HCT116 (cell line): ENCODE measurements around the gene UBN1. TPM values are rescaled to one million over a fixed set of nuclear protein-coding genes. Genes with fewer than 3 reads are reported as not detected.

Experiments used
- ATAC-seq: fragments of 200-7000 bp; cut with Tn5 transposase; 2 replicates; pipeline ENCODE4 v1.9.1; 2020; ENCODE audit warnings: mild to moderate bottlenecking, moderate library complexity
- BruUV-seq: library from RNA; stranded (reverse); fragments of 400-500 nt; replicated peaks from 2 replicates; lab custom pipeline; 2021; lab: Mats Ljungman, UMichigan
- CTCF ChIA-PET: fragments of 300-600 bp; sonication (Branson Sonifier 250); formaldehyde crosslinking; loops from one replicate; lab custom pipeline; 2021; ENCODE audit warnings: antibody characterized with exemption; lab: Charles Lee
- POLR2A ChIA-PET: fragments of 300-600, 350-600 bp; sonication (Branson Sonifier 250); formaldehyde crosslinking; loops from one replicate; lab custom pipeline; 2021; ENCODE audit warnings: antibody characterized with exemption; lab: Charles Lee
- RAD21 ChIA-PET, 2 experiments: fragments of 300-600 bp; sonication (Branson Sonifier 250); formaldehyde crosslinking; loops; one replicate each; lab custom pipeline; 2023; ENCODE audit warnings: low total read pairs in 2 of 2; ENCODE audit not compliant: uncharacterized antibody in 2 of 2, unreplicated experiment in 2 of 2, low non-redundant PET in 1 of 2; lab: Charles Lee
- DNase-seq: peaks from one replicate; pipeline ENCODE4 v3.0.0-alpha.2; 2010; ENCODE audit warnings: low read depth, low spot score
- H2AFZ ChIP-seq: fragments of 200-600 bp; shearing (Covaris generic), sonication (generic); 2 replicates; pipeline ENCODE4 v1.6.1; 2017; ENCODE audit warnings: low read depth, mixed run types, mixed read lengths, antibody characterized with exemption, low read length; ENCODE audit not compliant: poor library complexity, severe bottlenecking
- H3K27ac ChIP-seq: 2 replicates; pipeline ENCODE4 v1.5.1; 2012; ENCODE audit warnings: low read depth, low read length
- H3K27me3 ChIP-seq: fragments of 200-600 bp; sonication (generic); 2 replicates; pipeline ENCODE4 v1.6.1; 2016; ENCODE audit warnings: mixed run types, low read length, mixed read lengths; ENCODE audit not compliant: insufficient read depth
- H3K36me3 ChIP-seq, 2 experiments: fragments of 200-500 bp in 1 of 2; fragments of 200-600 bp in 1 of 2; sonication (Bioruptor generic) in 1 of 2; sonication (generic) in 1 of 2; 2 replicates each; pipeline versions ENCODE4 v1.5.1 to v1.6.1; 2014 to 2016; ENCODE audit warnings: low read length in 2 of 2, inconsistent platforms in 1 of 2, mixed read lengths in 1 of 2, mixed run types in 1 of 2; ENCODE audit not compliant: insufficient read depth in 2 of 2, control insufficient read depth in 1 of 2
- H3K4me1 ChIP-seq, 2 experiments: fragments of 200-600 bp in 1 of 2; sonication (generic) in 1 of 2; 2 replicates each; pipeline versions ENCODE4 v1.5.1 to v1.6.1; 2012 to 2017; ENCODE audit warnings: low read length in 2 of 2, inconsistent platforms in 1 of 2, mild to moderate bottlenecking in 1 of 2, mixed read lengths in 1 of 2, mixed run types in 1 of 2, moderate library complexity in 1 of 2; ENCODE audit not compliant: insufficient read depth in 2 of 2, control insufficient read depth in 1 of 2
- H3K4me2 ChIP-seq: fragments of 200-600 bp; sonication (generic); 2 replicates; pipeline ENCODE4 v1.6.1; 2017; ENCODE audit warnings: mixed run types, low read length, mixed read lengths
- H3K4me3 ChIP-seq, 2 experiments: fragments of 200-600 bp in 1 of 2; sonication (generic) in 1 of 2; replicated peaks in 1 of 2; 2 replicates each; pipeline ENCODE4 v1.5.1; 2011 to 2016; ENCODE audit warnings: low read length in 2 of 2, control low read depth in 1 of 2, low read depth in 1 of 2, mild to moderate bottlenecking in 1 of 2, mixed read lengths in 1 of 2, mixed run types in 1 of 2
- H3K79me2 ChIP-seq: fragments of 200-600 bp; sonication (generic); 2 replicates; pipeline ENCODE4 v1.6.1; 2017; ENCODE audit warnings: mild to moderate bottlenecking, mixed run types, low read length, moderate library complexity, mixed read lengths; ENCODE audit not compliant: insufficient read depth
- H3K9ac ChIP-seq: fragments of 200-600 bp; sonication (generic); 2 replicates; pipeline ENCODE4 v1.6.1; 2016; ENCODE audit warnings: low read length, mixed read lengths
- H3K9me2 ChIP-seq: fragments of 200-600 bp; sonication (generic), shearing (Covaris generic); 2 replicates; pipeline ENCODE4 v1.6.1; 2017; ENCODE audit warnings: mixed run types, mild to moderate bottlenecking, moderate library complexity; ENCODE audit not compliant: insufficient read depth
- H3K9me3 ChIP-seq, 2 experiments: fragments of 200-500 bp in 1 of 2; fragments of 200-600 bp in 1 of 2; sonication (Bioruptor generic) in 1 of 2; sonication (generic) in 1 of 2; 2 replicates each; pipeline ENCODE4 v1.6.1; 2014 to 2017; ENCODE audit warnings: low read length in 2 of 2, mixed read lengths in 2 of 2, inconsistent platforms in 1 of 2, low read depth in 1 of 2, mild to moderate bottlenecking in 1 of 2, mixed run types in 1 of 2, moderate library complexity in 1 of 2; ENCODE audit not compliant: control insufficient read depth in 1 of 2, insufficient read depth in 1 of 2
- H4K20me1 ChIP-seq: fragments of 200-600 bp; sonication (generic), shearing (Covaris generic); 2 replicates; pipeline ENCODE4 v1.6.1; 2017; ENCODE audit warnings: mixed run types, mild to moderate bottlenecking, moderate library complexity; ENCODE audit not compliant: insufficient read depth
- ATF3 ChIP-seq: IDR thresholded peaks from 2 replicates; pipeline ENCODE4 v1.6.1; 2012
- CTCF ChIP-seq, 3 experiments: fragments of 200-600 bp in 1 of 3; sonication (generic) in 1 of 3; IDR thresholded peaks in 2 of 3; conservative IDR thresholded peaks in 1 of 3; 2 replicates each; pipeline ENCODE4 v1.5.1; 2012 to 2017; ENCODE audit warnings: low read depth in 2 of 3, low read length in 2 of 3, antibody characterized with exemption in 1 of 3, borderline replicate concordance in 1 of 3, control low read depth in 1 of 3, mild to moderate bottlenecking in 1 of 3, mixed read lengths in 1 of 3, mixed run types in 1 of 3, moderate library complexity in 1 of 3; ENCODE audit not compliant: insufficient read depth in 1 of 3
- EGR1 ChIP-seq: IDR thresholded peaks from 2 replicates; pipeline ENCODE4 v1.6.1; 2012; ENCODE audit warnings: low read depth
- ELF1 ChIP-seq: IDR thresholded peaks from 2 replicates; pipeline ENCODE4 v1.6.1; 2012; ENCODE audit warnings: low read depth, borderline replicate concordance
- EZH2 ChIP-seq: fragments of 200-600 bp; sonication (generic); IDR thresholded peaks from 2 replicates; pipeline ENCODE4 v1.6.1; 2017; ENCODE audit warnings: antibody characterized with exemption, mixed run types
- EZH2phosphoT487 ChIP-seq: fragments of 200-600 bp; IDR thresholded peaks from 2 replicates; pipeline ENCODE4 v1.6.1; 2018; ENCODE audit warnings: antibody characterized with exemption, borderline replicate concordance
- JUND ChIP-seq: IDR thresholded peaks from 2 replicates; pipeline ENCODE4 v1.6.1; 2012
- POLR2A ChIP-seq: IDR thresholded peaks from 2 replicates; pipeline ENCODE4 v1.7.0; 2011; ENCODE audit warnings: borderline replicate concordance; ENCODE audit not compliant: insufficient read depth, insufficient read length; ENCODE audit errors: extremely low read depth
- POLR2AphosphoS5 ChIP-seq: IDR thresholded peaks from 2 replicates; pipeline ENCODE4 v1.6.1; 2011; ENCODE audit warnings: mild to moderate bottlenecking, low read depth, low read length, moderate library complexity
- RAD21 ChIP-seq: IDR thresholded peaks from 2 replicates; pipeline ENCODE4 v1.6.1; 2012; ENCODE audit warnings: low read depth, mild to moderate bottlenecking
- REST ChIP-seq: IDR thresholded peaks from 2 replicates; pipeline ENCODE4 v1.6.1; 2012; ENCODE audit warnings: low read depth
- SIN3A ChIP-seq: IDR thresholded peaks from 2 replicates; pipeline ENCODE4 v1.6.1; 2012; ENCODE audit warnings: low read depth
- SP1 ChIP-seq: IDR thresholded peaks from 2 replicates; pipeline ENCODE4 v1.6.1; 2012; ENCODE audit warnings: low read depth
- SRF ChIP-seq: IDR thresholded peaks from 2 replicates; pipeline ENCODE4 v1.6.1; 2012; ENCODE audit warnings: low read depth
- TCF7L2 ChIP-seq: IDR thresholded peaks from 2 replicates; pipeline ENCODE4 v1.7.0; 2011; ENCODE audit warnings: borderline replicate concordance, inconsistent platforms; ENCODE audit not compliant: insufficient read depth, insufficient read length; ENCODE audit errors: extremely low read depth
- YY1 ChIP-seq: IDR thresholded peaks from 2 replicates; pipeline ENCODE4 v1.6.1; 2011; ENCODE audit warnings: low read length, low read depth, moderate library complexity, mild to moderate bottlenecking; ENCODE audit not compliant: insufficient replicate concordance; ENCODE audit errors: extremely low read depth
- ZBTB33 ChIP-seq: IDR thresholded peaks from 2 replicates; pipeline ENCODE4 v1.6.1; 2011; ENCODE audit warnings: mild to moderate bottlenecking, low read length, moderate library complexity; ENCODE audit not compliant: insufficient replicate concordance; ENCODE audit errors: extremely low read depth
- ZFX ChIP-seq: fragments of 450-650 bp; IDR thresholded peaks from 2 replicates; pipeline ENCODE4 v1.6.1; 2017
- ZNF274 ChIP-seq: fragments of 200-500 bp; sonication (Bioruptor generic); IDR thresholded peaks from 2 replicates; pipeline ENCODE4 v1.6.1; 2014; ENCODE audit warnings: mild to moderate bottlenecking, low read depth, low read length, inconsistent platforms
- intact Hi-C: fragments of 100-400 bp; cut with micrococcal nuclease; formaldehyde crosslinking; loops from 2 replicates; pipeline ENCODE4 v1.10.0; 2022
- total RNA-seq: library from RNA; stranded (reverse); gene quantifications from one replicate; pipeline ENCODE4 v1.2.1, GENCODE V29; 2021; ENCODE audit not compliant: unreplicated experiment

The UBN1 gene
- total RNA-seq, 1 experiment from 2014 or later, result 31.9 TPM

- no TSS peak for BruUV-seq
- H3K9ac ChIP-seq, result peak overlapping the region; percentile 30; the same call in 1 of the 2 replicates
- no peak overlapping the region for H3K4me3 ChIP-seq
- ChIA-PET POLR2A (interaction anchor here (1.1 kb wide), 1 partner anchor 15 kb away, joined by 3 read pairs; no protein-coding TSS in a partner anchor), RAD21 (interaction anchor here (0.7 to 1.2 kb wide), 2 partner anchors 40 to 180 kb away, joined by 3 read pairs; partner anchors contain the start of genes ANKS3 (in 1 of the 2) and DNAAF8 (in 1 of the 2)), CTCF (no interaction called here)
- peak overlapping the region; percentile 48 for H3K4me2 ChIP-seq
- H3K36me3 ChIP-seq, result no peaks in the 10 kb centered on the region
- no peak overlapping the region for H2AFZ ChIP-seq
- H3K9me2 ChIP-seq, result no peaks in the 10 kb centered on the region
- H3K27me3 ChIP-seq, result no peaks in the 10 kb centered on the region
- no peak for ATAC-seq
- H3K9me3 ChIP-seq, result no peaks in the 10 kb centered on the region
- peaks cover 49 to 67% of the 10 kb centered on the region in 2 experiments for H3K4me1 ChIP-seq
- intact Hi-C loops, result no loop called here
- DNase-seq, result no peak
- H4K20me1 ChIP-seq, result no peaks in the 10 kb centered on the region
- no peaks in the 10 kb centered on the region for H3K79me2 ChIP-seq
- H3K27ac ChIP-seq, result peak overlapping the region; percentile 15; the same call in 1 of the 2 replicates
- TF ChIP-seq JUND, result no peak
- TF ChIP-seq YY1, result no peak
- no peak for TF ChIP-seq ZNF274
- no peak for TF ChIP-seq EZH2phosphoT487
- TF ChIP-seq ZBTB33, result no peak
- no peak for TF ChIP-seq EGR1
- TF ChIP-seq EZH2, result no peak
- TF ChIP-seq SRF, result no peak
- no peak for TF ChIP-seq CTCF (IDR thresholded peaks at IDR 0.05 in 2 of 3, conservative IDR thresholded peaks at IDR 0.05 in 1 of 3; ENCODE audit: borderline replicate concordance in 1 of 3, insufficient read depth in 1 of 3, low read depth in 2 of 3, low read length in 2 of 3)
- TF ChIP-seq TCF7L2, result no peak
- no peak for TF ChIP-seq REST
- TF ChIP-seq ATF3, result no peak
- no peak for TF ChIP-seq SP1
- no peak for TF ChIP-seq ELF1
- no peak for TF ChIP-seq RAD21
- TF ChIP-seq SIN3A, result no peak
- TF ChIP-seq POLR2A, result no peak
- TF ChIP-seq POLR2AphosphoS5, result no peak
- no peak for TF ChIP-seq ZFX
These were observed 67.4 kb downstream of the UBN1 start for GRCh38 chr16:4914528-4915225.
